NT2/D1 (cell line): Measurements from ENCODE around the gene LPIN1.

Experiments used
- DNase-seq: peaks from one replicate; pipeline ENCODE4 v3.0.0-alpha.2; 2011; ENCODE audit warnings: low read depth, low spot score
- H3K27me3 ChIP-seq: 2 replicates; pipeline ENCODE4 v1.6.0; 2011; ENCODE audit warnings: mild to moderate bottlenecking; ENCODE audit not compliant: insufficient read length, insufficient read depth
- H3K36me3 ChIP-seq: 2 replicates; pipeline ENCODE4 v1.6.1; 2011; ENCODE audit warnings: mild to moderate bottlenecking, low read length, mixed read lengths; ENCODE audit not compliant: insufficient read depth, insufficient read length
- H3K4me1 ChIP-seq: 2 replicates; pipeline ENCODE4 v1.5.1; 2011; ENCODE audit not compliant: insufficient read depth, insufficient read length
- H3K4me3 ChIP-seq: 2 replicates; pipeline ENCODE4 v1.5.1; 2011; ENCODE audit warnings: low read depth; ENCODE audit not compliant: insufficient read length
- H3K9ac ChIP-seq: 2 replicates; pipeline ENCODE4 v1.6.0; 2011; ENCODE audit warnings: low read depth; ENCODE audit not compliant: insufficient read length
- H3K9me3 ChIP-seq: 2 replicates; pipeline ENCODE4 v1.5.1; 2011; ENCODE audit warnings: mild to moderate bottlenecking, low read length; ENCODE audit not compliant: insufficient read depth
- SUZ12 ChIP-seq: IDR thresholded peaks from 2 replicates; pipeline ENCODE4 v1.6.1; 2011; ENCODE audit not compliant: insufficient read length, insufficient read depth; ENCODE audit errors: extremely low read depth
- YY1 ChIP-seq: IDR thresholded peaks from 2 replicates; pipeline ENCODE4 v1.6.1; 2011; ENCODE audit not compliant: insufficient read length, insufficient read depth
- ZNF274 ChIP-seq: IDR thresholded peaks from 2 replicates; pipeline ENCODE4 v1.6.1; 2011; ENCODE audit warnings: mild to moderate bottlenecking, low read depth, low read length

The LPIN1 gene

DNA sequence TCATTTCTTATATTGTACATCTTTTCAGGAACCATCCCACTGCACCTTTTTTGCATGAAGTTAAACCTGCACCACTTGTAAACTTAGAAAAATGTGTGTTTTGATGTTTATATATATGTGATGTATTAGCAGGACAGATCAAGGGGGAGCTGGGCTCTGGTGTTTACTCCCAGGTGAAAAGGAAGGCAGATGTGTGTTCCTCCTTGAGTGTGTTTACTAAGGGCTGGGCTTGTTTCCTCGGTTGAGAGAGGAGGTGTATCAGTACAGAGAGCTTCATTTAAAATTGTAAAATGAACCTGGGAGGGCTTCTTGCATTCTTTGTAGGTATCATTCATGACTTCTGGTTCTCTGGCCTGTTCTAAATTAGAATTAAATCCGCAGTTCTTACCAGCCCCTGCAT, 14.8 kb downstream of the LPIN1 start:
- Histone ChIP-seq H3K4me3 (no peak overlapping the region), H3K4me1 (no peaks in the 10 kb centered on the region), H3K27me3 (no peaks in the 10 kb centered on the region), H3K9ac (no peak overlapping the region), H3K36me3 (peaks cover 8% of the 10 kb centered on the region), H3K9me3 (peaks cover 8% of the 10 kb centered on the region; the same call in 1 of the 2 replicates)
- no peak for DNase-seq
- TF ChIP-seq SUZ12 = no peak

DNA sequence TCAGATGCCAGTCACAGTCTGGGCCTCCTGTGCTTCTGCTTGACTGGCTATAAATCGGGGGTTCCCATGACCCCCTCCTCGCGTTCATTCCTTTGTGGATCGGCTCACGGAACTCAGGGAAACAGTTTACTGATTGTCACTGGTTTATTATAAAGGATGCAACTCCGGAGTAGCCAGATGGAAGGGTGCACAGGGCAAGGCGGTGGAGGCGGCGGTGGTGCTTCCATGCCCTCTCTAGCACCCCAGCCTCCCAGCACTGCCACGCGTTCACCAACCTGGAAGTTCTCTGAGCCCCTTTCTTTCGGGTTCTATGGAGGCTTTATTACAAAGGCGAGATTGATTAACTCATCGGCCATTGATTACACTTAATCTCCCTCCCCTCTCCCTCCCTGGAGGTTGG, 15.6 kb downstream of the LPIN1 start:
- no peak for DNase-seq
- H3K9ac ChIP-seq = no peak overlapping the region
- TF ChIP-seq SUZ12 (no peak), YY1 (no peak), ZNF274 (no peak)
- H3K27me3 ChIP-seq = no peaks in the 10 kb centered on the region
- peaks cover 8% of the 10 kb centered on the region; the same call in 1 of the 2 replicates for H3K9me3 ChIP-seq
- peaks cover 10% of the 10 kb centered on the region for H3K36me3 ChIP-seq
- no peaks in the 10 kb centered on the region for H3K4me1 ChIP-seq
- H3K4me3 ChIP-seq = no peak overlapping the region

DNA sequence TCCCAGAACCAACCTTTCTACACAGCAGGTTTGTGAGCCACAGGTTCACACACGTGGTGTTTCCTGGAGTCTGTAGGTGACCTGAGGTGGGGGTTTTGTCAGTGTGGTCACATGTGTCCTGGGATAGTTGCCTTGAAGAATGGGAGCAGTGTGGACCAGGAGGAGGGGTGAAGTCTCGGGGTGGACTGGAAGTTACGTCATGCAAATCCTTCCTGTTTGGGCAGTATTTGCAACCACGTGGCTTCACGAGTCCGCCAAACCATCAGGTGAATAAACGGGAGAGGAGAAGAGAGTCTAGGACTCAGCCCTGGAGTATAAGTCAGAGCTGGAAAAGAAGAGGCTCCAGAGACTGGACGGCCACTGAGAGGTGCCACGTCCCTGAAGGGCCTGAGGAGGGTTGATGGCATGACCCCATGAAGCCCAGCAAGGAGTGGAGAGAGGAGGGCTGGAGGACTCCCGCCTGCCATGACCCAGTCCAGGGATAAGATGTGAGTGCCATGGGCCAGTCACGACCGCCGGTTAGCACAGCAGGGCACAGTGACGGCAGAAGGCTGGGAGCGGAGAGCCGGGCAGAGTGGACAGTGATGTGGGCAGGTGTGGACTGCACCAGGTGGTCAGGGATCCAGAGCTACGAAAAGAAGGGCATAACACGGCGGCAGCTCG, 16.5 kb downstream of the LPIN1 start:
- Histone ChIP-seq H3K27me3 (no peaks in the 10 kb centered on the region), H3K9me3 (peaks cover 8% of the 10 kb centered on the region; the same call in 1 of the 2 replicates), H3K4me1 (no peaks in the 10 kb centered on the region), H3K9ac (no peak overlapping the region), H3K36me3 (peaks cover 13% of the 10 kb centered on the region), H3K4me3 (no peak overlapping the region)
- no peak for TF ChIP-seq YY1
- TF ChIP-seq SUZ12 = no peak
- DNase-seq = no peak

DNA sequence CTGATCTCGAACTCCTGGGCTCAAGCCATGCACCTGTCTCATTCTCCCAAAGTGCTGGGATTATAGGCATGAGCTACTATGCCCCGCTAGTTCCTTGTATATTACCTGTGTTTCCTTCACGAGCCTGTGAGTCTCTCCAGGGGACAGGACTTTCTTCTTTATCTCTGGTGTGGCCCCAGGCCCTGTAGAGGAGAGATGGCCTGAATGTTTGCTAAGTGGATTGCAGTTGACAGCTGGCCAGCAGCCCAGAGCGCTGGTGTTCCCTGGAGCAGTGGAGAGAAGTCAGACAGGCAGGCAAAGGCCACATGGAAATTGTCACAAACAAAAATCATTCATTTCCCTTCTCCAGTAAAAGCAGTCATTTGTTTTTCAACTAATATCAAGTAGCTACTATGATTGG, 17.9 kb downstream of the LPIN1 start:
- no peaks in the 10 kb centered on the region for H3K4me1 ChIP-seq
- H3K9me3 ChIP-seq = no peaks in the 10 kb centered on the region; the same call in 1 of the 2 replicates
- H3K4me3 ChIP-seq = no peak overlapping the region
- peaks cover 13% of the 10 kb centered on the region for H3K36me3 ChIP-seq
- H3K27me3 ChIP-seq = no peaks in the 10 kb centered on the region
- no peak overlapping the region for H3K9ac ChIP-seq
- TF ChIP-seq ZNF274 (no peak), YY1 (no peak), SUZ12 (no peak)
- no peak for DNase-seq

DNA sequence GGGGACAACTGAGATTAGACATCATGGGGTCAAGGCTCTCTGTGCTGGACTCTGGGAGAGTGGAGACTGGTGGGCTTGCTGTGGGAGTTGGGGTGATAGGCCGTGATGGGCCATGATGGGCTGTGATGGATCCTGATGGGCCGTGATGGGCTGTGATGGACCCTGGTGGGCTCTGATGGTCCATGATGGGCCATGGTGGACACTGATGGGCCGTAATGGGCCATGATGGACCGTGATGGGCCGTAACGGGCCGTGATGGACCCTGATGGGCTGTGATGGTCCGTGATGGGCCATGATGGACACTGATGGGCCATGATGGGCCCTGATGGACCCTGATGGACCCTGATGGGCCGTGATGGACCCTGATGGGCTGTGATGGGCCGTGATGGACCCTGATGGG, 18.5 kb downstream of the LPIN1 start:
- no peaks in the 10 kb centered on the region for H3K27me3 ChIP-seq
- H3K9ac ChIP-seq = no peak overlapping the region
- DNase-seq = no peak
- H3K36me3 ChIP-seq = peaks cover 13% of the 10 kb centered on the region
- H3K4me3 ChIP-seq = no peak overlapping the region
- H3K9me3 ChIP-seq = no peaks in the 10 kb centered on the region; the same call in 1 of the 2 replicates
- TF ChIP-seq YY1 (no peak), SUZ12 (no peak), ZNF274 (no peak)
- no peaks in the 10 kb centered on the region for H3K4me1 ChIP-seq

DNA sequence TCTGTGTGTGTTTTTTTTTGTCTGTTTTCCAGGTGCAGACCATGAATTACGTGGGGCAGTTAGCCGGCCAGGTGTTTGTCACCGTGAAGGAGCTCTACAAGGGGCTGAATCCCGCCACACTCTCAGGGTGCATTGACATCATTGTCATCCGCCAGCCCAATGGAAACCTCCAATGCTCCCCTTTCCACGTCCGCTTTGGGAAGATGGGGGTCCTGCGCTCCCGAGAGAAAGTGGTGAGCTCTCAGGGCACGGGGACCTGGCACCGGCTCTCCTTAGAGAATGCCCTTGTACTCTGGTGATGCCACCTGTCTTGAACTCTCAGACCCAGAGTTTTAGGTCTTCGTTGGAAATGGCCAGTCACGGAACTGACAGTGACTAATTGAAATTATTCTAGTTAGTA, 19.1 kb downstream of the LPIN1 start:
- DNase-seq = no peak
- Histone ChIP-seq H3K4me1 (no peaks in the 10 kb centered on the region), H3K9me3 (no peaks in the 10 kb centered on the region; the same call in 1 of the 2 replicates), H3K4me3 (no peak overlapping the region), H3K27me3 (no peaks in the 10 kb centered on the region), H3K36me3 (peaks cover 13% of the 10 kb centered on the region), H3K9ac (no peak overlapping the region)
- TF ChIP-seq ZNF274 (no peak), SUZ12 (no peak), YY1 (no peak)

DNA sequence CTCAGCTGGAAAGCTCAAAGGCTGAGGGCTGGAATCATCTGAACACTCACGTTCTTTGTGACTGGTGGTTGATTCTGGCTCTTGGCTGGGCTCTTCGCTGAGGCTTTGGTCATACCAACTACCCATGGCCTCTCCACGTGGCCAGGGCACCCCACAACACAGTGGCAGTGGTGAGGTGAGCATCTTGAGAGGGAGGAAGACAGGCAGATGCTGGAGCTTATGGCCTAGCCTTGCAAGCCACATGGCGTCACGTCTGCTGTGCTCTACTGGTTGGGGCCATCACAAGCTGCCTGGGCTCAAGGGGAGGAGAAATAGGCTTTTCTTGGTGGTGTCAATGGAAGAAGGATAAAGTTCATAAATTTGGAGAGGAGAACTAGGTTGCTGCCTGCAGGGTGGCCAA, 19.6 kb downstream of the LPIN1 start:
- Histone ChIP-seq H3K4me1 (no peaks in the 10 kb centered on the region), H3K27me3 (no peaks in the 10 kb centered on the region), H3K9ac (no peak overlapping the region), H3K36me3 (peaks cover 14% of the 10 kb centered on the region), H3K9me3 (no peaks in the 10 kb centered on the region; the same call in 1 of the 2 replicates), H3K4me3 (peak overlapping the region; percentile 6)
- DNase-seq = no peak
- TF ChIP-seq YY1 = no peak
- no peak for TF ChIP-seq SUZ12
